Erythroblast (primary cell): ENCODE results near the gene COL19A1.

Experiments
- DNase-seq, 2 experiments: peaks; one replicate each; lab custom pipeline; 2025; lab: John Stamatoyannopoulos, UW
- GATA1 ChIP-seq: IDR thresholded peaks from 2 replicates; pipeline ENCODE4 v1.6.1; 2011; ENCODE audit warnings: low read depth, mild to moderate bottlenecking, control low read depth, low read length, moderate library complexity
- POLR2A ChIP-seq: IDR thresholded peaks from 2 replicates; pipeline ENCODE4 v1.6.1; 2011; ENCODE audit warnings: mild to moderate bottlenecking, low read length

Gene COL19A1

GRCh38 chr6:70112716-70113115, 246.4 kb downstream of the COL19A1 start:
- TF ChIP-seq POLR2A (no peak), GATA1 (no peak)
- DNase-seq, result no peak

DNA sequence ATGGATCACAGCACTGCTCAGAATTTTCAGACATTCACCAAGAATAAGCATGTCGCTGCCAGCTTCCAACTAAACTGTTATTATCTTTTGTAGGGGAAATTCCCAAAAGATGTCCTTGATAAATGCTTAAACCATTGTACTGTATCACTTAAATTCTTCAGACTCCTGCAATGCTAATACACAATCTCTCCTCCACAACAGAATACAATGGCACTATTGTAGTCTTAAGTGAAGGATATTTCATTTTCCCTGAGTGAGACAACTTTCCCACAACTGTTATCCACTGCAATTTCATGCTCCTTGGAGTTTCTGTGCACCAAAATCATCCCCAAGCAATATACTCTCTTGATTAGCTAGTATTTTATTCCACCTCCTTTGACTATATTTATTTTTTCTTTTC, 246.8 kb downstream of the COL19A1 start:
- no peak for TF ChIP-seq POLR2A
- TF ChIP-seq GATA1, result no peak
- no peak for DNase-seq

GRCh38 chr6:70118670-70119069, 252.3 kb downstream of the COL19A1 start:
- TF ChIP-seq POLR2A (no peak), GATA1 (no peak)

DNA sequence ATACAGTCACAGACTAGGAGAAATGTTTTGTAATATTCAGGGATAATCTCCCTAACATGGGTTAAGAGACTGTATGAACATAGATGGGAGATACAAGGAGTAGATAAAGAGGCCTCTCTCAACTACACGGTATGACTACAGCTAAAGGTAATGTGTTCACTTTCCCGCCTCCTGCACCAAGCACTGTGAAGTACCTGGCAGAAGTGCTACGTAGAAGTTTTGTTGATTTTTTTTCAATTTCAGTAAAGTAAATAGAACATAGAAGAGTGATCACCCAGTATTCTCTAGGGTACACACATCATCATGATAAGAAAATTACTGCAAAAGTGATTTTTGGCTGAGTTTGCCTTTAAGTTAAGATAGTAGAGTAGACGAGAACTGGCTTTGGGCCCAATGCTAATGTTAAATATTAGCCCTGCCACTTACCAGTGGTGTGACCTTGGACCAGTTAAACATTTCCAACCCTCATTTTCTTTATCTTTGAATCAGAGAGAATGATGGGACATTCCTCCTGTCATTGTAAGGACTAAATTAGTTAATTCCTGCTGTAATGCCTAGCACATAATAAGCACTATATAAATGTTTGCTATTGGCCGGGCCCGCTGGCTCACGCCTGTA, 253.0 kb downstream of the COL19A1 start:
- no peak for DNase-seq
- TF ChIP-seq GATA1 (no peak), POLR2A (no peak)

More at GRCh38 chr6:70118670-70119069, 252.3 kb downstream of the COL19A1 start:
- no peak for DNase-seq

- no peak for DNase-seq
- TF ChIP-seq POLR2A, result no peak
- no peak for TF ChIP-seq GATA1
Observed at GRCh38 chr6:70124443-70124842, 258.1 kb downstream of the COL19A1 start.

- no peak for TF ChIP-seq POLR2A
- no peak for TF ChIP-seq GATA1
- no peak for DNase-seq
Observed at GRCh38 chr6:70124882-70125545, 258.7 kb downstream of the COL19A1 start.

- no peak for TF ChIP-seq POLR2A
- no peak for TF ChIP-seq GATA1
- no peak for DNase-seq
Observed at GRCh38 chr6:70125602-70126001, 259.2 kb downstream of the COL19A1 start.

GRCh38 chr6:70129341-70129740, 263.0 kb downstream of the COL19A1 start:
- DNase-seq, result no peak

GRCh38 chr6:70130865-70131264, 264.5 kb downstream of the COL19A1 start:
- TF ChIP-seq GATA1 (no peak), POLR2A (no peak)
- no peak for DNase-seq

More at GRCh38 chr6:70129341-70129740, 263.0 kb downstream of the COL19A1 start:
- no peak for TF ChIP-seq POLR2A
- TF ChIP-seq GATA1, result no peak

DNA sequence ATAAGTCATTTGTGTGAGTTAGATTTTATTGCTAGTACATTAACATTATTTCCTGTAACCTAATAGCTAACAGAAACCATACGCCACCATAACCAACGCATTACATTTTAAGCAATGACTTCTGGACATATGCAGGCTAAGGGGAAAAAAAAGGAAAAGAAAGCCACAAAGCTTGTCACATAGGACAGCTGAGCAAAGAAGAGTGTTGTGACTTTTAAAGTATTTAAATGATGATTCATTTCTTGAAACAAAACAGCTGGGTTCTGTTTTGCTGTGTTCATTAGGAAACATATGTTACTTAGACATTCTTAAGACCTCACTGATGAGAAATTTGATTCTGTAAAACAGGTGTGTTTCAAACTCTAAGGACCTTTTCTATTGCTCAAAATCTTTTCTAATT, 265.2 kb downstream of the COL19A1 start:
- TF ChIP-seq POLR2A, result no peak
- no peak for TF ChIP-seq GATA1
- DNase-seq, result no peak

- DNase-seq, result no peak
- TF ChIP-seq GATA1 (no peak), POLR2A (no peak)
Observed at GRCh38 chr6:70133246-70133645, 266.9 kb downstream of the COL19A1 start.

DNA sequence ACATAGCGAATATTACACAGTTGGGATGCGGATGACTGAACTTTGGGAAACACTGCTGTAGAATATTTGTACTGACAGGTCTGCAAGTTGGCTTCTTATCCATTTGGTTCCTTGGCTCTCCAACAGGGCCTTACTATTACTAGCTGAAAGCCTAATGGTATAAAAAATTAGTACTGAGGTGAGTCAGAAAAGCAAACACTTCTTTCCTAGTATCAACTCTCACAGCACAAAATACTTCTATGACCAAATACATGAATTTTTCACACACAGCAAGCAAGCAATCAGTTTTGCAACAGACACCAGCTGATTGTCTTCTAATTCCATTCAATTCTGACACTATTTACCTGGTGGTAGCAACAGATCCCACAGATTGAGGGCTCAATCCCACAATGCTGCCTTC, 268.2 kb downstream of the COL19A1 start:
- TF ChIP-seq POLR2A, result no peak
- no peak for TF ChIP-seq GATA1
- no peak for DNase-seq

DNA sequence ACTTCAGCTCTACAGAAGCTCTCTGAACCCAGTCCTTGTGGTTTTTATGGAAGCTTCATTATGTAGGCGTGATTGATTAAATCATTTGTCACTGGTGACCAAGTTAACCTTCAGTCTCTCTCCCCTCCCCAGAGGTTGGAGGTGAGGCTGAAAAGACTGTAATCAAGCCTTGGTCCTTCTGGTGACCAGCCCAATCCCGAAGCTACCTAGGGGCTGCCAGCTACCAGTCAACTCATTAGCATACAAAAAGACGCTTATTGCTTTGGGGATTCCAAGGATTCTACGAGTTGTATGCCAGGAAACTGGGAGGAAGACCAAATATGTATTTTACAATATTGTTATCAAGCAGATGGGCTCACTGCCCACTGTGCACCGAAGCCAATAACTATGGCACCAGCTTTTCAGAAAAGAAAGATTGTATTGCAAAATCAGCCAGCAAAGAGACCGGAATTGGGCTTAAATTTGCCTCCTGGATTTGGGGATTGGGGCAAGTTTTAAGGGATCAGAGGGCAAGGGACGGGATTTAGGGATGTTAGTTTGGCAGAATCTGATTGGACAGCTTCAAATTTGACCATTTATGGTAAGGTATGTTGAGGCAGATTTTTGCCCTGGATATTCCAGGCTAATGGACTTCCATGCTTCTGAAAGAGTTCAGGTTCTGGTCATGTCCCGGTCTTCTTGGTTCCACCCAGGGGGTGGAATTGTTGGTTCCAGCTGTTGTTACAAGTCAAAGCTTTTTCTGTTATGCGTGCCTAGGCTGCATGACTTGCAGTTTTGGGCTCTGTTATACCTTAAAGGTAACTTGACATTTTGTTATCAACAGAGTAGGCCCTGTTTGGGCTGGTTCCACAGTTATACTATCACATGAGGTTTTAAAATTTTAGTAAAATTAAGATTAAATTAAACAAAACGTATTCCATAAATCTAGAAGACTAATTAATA, 269.1 kb downstream of the COL19A1 start:
- TF ChIP-seq POLR2A, result no peak
- DNase-seq, result no peak

GRCh38 chr6:70136996-70137395, 270.6 kb downstream of the COL19A1 start:
- no peak for TF ChIP-seq POLR2A
- no peak for DNase-seq

DNA sequence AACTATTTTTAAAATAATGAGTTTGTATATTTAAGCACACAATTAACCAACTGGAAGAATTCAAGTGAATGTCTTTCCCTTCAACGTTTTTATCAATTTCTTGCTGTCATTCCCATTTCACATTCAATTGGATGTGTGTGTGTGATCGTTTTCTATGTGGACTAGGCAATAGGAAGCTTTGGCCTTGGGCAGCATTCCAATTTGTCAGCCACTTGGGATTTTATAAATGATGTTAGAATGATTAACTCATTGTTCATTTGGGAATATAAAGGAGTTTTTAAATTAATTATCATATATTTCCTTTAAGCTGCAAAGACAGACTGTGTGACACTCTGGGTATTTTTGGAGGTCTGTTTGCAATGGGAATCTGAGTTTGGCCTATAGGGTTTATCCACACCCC, 274.1 kb downstream of the COL19A1 start:
- TF ChIP-seq GATA1 (no peak), POLR2A (no peak)
- DNase-seq, result no peak
